SK-N-SH treated with all-trans-retinoic acid at 6 μM for 48 hours (cell line): Measurements from ENCODE around the gene BICC1.

Experiments
- ARNTL ChIP-seq: fragments of 450-650 bp; formaldehyde crosslinking; IDR thresholded peaks from 2 replicates; pipeline ENCODE4 v1.5.0; 2020; ENCODE audit warnings: low read depth, mild to moderate bottlenecking, moderate library complexity, borderline replicate concordance
- GLIS3 ChIP-seq: fragments of 250-450 bp; sonication (Bioruptor Pico); IDR thresholded peaks from 2 replicates; pipeline ENCODE4 v1.5.0; 2020; ENCODE audit warnings: mild to moderate bottlenecking, moderate library complexity
- ZFP3 ChIP-seq: fragments of 250-450 bp; sonication (Bioruptor Pico); IDR thresholded peaks from 2 replicates; pipeline ENCODE4 v1.5.0; 2020; ENCODE audit warnings: mild to moderate bottlenecking, moderate library complexity
- TF ChIP-seq, protein P1 (sequence below): fragments of 250-450 bp; sonication (Bioruptor Pico); IDR thresholded peaks from 2 replicates; pipeline ENCODE4 v1.5.1; 2020; ENCODE audit warnings: low read depth, mild to moderate bottlenecking, moderate library complexity

DNA sequence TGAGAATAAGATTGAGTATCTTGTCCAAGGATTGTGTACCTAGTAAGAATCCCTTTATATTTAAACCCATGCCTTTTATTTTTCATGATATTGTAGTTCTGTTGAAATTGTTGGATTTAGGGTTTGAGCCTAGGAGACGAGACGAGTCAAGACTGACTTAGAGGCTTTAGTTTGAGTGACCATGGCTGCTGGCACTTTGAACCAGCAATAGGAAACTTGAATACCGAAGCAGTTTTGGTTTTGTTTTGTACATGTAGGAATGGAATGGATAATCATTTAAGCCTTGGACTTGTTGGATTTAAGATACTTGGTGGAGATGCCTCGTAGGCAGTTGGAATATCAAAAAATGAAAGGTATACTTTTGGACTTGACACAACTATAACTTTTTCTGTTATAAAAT is 229.0 kb downstream of the BICC1 start:
- TF ChIP-seq GLIS3 (CRISPR knock-in tag) (no peak), ARNTL (CRISPR knock-in tag) (no peak), ZFP3 (no peak)
- TF ChIP-seq, protein P1, sequence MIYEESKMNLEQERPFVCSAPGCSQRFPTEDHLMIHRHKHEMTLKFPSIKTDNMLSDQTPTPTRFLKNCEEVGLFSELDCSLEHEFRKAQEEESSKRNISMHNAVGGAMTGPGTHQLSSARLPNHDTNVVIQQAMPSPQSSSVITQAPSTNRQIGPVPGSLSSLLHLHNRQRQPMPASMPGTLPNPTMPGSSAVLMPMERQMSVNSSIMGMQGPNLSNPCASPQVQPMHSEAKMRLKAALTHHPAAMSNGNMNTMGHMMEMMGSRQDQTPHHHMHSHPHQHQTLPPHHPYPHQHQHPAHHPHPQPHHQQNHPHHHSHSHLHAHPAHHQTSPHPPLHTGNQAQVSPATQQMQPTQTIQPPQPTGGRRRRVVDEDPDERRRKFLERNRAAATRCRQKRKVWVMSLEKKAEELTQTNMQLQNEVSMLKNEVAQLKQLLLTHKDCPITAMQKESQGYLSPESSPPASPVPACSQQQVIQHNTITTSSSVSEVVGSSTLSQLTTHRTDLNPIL, result no peak
